H1 (cell line): ENCODE measurements around the gene PROSER2. TPM values are rescaled to one million over a fixed set of nuclear protein-coding genes. Genes with fewer than 3 reads are reported as not detected.

Source experiments
- ASH2L ChIP-seq: fragments of 200-600, 300-600 bp; sonication (generic); IDR thresholded peaks from one replicate; pipeline ENCODE4 v1.7.1; 2017; ENCODE audit warnings: low read length
- CHD7 ChIP-seq: fragments of 300-600 bp; sonication (generic); IDR thresholded peaks from 2 replicates; pipeline ENCODE4 v1.7.1; 2012; ENCODE audit warnings: low read length, moderate library complexity, mild to moderate bottlenecking, inconsistent platforms; ENCODE audit not compliant: insufficient replicate concordance
- E2F6 ChIP-seq: IDR thresholded peaks from 2 replicates; pipeline ENCODE4 v1.6.1; 2012; ENCODE audit warnings: inconsistent platforms
- NANOG ChIP-seq: IDR thresholded peaks from 2 replicates; pipeline ENCODE4 v1.6.1; 2011; ENCODE audit warnings: low read length, low read depth, mild to moderate bottlenecking, inconsistent platforms; ENCODE audit not compliant: insufficient read depth, poor library complexity, severe bottlenecking
- NRF1 ChIP-seq: IDR thresholded peaks from 2 replicates; pipeline ENCODE4 v1.6.1; 2011; ENCODE audit warnings: mild to moderate bottlenecking, low read depth, low read length, improper control_type of control experiment
- TAF7 ChIP-seq: optimal IDR thresholded peaks from 2 replicates; pipeline ENCODE3; 2011; ENCODE audit warnings: low read depth, mild to moderate bottlenecking, inconsistent platforms, low read length, moderate library complexity, borderline replicate concordance
- polyA plus RNA-seq, 7 experiments: library from polyadenylated mRNA; depleted of rRNA in 3 of 7; stranded (reverse) in 5 of 7; unstranded in 2 of 7; fragments of >200 nt in 5 of 7; fragments of 200-250 nt in 2 of 7; gene quantifications; 1 replicate in 5 of 7; 2 replicates in 1 of 7; 4 replicates in 1 of 7; pipeline versions ENCODE4 v1.2.1 to v1.2.3, GENCODE V29; 2011 to 2013; ENCODE audit warnings: missing spikeins in 2 of 7, mixed read lengths in 2 of 7
- total RNA-seq: library from RNA; stranded (reverse); fragmentation: NEBNext Ultra II Directional; extraction: Animal tissue kit (Norgen Biotek cat#: 25700); gene quantifications from 2 replicates; pipeline ENCODE4 v1.2.1, GENCODE V29; 2021

The PROSER2 gene
- total and polyA plus RNA-seq, 2 of the 8 experiments (the other 6 are each of a cell fraction or from before 2014, with no cell fraction given), result 3.9 to 13.7 TPM

DNA sequence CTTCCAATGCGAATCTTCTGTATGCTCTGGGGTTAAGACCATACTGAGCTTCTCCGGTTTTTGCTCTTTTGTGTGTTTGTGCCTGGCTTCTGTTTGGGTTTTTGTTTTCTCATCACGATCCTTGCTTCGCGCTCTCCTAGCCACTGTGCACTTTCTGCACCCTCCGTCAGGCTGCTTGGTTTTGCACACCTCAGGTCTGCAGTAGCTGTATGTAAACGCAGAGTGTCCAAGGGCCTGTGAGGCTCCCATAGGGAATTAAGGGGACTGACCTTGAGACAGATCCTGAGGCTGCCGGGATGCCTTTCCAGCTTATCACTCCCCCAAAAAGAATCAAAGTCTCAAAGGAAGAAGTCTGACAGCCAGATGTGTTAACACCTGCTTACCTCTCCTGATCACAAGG lies 95.2 kb downstream of the PROSER2 start (continued):
- TF ChIP-seq CHD7 (no peak), ASH2L (no peak), TAF7 (no peak), NRF1 (no peak), NANOG (no peak), E2F6 (no peak)
